Measurements from ENCODE around the gene LOC128125822. TPM values are rescaled to one million over a fixed set of nuclear protein-coding genes. Genes with fewer than 3 reads are reported as not detected.

LOC128125822 gene

DNA sequence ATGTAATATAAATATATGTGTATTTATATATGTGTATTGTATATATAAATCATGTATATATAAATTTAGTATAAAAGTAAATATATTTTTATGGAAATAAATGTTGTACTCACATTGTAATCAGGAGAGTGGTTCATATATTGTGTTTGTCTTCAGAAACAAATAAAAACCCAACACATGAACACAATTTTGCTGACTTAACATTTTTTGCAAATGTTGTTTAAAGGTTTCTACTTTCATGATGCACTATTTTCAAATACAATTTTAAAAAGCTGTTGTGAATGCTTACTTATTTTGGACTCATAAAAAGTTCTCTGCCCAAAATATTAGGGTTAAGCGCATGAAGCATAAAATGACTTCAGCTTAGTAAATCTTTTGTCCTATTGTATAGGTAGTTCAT is 39.3 kb downstream of the LOC128125822 start:
- H3K4me3 Mint-ChIP-seq, result no peak overlapping the region
- H3K4me1 Mint-ChIP-seq, result no peaks in the 10 kb centered on the region
- TF ChIP-seq, protein P1, sequence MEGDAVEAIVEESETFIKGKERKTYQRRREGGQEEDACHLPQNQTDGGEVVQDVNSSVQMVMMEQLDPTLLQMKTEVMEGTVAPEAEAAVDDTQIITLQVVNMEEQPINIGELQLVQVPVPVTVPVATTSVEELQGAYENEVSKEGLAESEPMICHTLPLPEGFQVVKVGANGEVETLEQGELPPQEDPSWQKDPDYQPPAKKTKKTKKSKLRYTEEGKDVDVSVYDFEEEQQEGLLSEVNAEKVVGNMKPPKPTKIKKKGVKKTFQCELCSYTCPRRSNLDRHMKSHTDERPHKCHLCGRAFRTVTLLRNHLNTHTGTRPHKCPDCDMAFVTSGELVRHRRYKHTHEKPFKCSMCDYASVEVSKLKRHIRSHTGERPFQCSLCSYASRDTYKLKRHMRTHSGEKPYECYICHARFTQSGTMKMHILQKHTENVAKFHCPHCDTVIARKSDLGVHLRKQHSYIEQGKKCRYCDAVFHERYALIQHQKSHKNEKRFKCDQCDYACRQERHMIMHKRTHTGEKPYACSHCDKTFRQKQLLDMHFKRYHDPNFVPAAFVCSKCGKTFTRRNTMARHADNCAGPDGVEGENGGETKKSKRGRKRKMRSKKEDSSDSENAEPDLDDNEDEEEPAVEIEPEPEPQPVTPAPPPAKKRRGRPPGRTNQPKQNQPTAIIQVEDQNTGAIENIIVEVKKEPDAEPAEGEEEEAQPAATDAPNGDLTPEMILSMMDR (conservative IDR thresholded peaks at IDR 0.05), result no peak
- DNase-seq (ENCODE audit: low read depth, low spot score), result no peak
- no peaks in the 10 kb centered on the region for H3K27me3 Mint-ChIP-seq (ENCODE audit: low read depth)
- no peak overlapping the region for H3K27ac Mint-ChIP-seq (ENCODE audit: unreplicated experiment)
- no peaks in the 10 kb centered on the region for H3K36me3 Mint-ChIP-seq (ENCODE audit: low read depth)
- H3K9me3 Mint-ChIP-seq, result no peaks in the 10 kb centered on the region

DNA sequence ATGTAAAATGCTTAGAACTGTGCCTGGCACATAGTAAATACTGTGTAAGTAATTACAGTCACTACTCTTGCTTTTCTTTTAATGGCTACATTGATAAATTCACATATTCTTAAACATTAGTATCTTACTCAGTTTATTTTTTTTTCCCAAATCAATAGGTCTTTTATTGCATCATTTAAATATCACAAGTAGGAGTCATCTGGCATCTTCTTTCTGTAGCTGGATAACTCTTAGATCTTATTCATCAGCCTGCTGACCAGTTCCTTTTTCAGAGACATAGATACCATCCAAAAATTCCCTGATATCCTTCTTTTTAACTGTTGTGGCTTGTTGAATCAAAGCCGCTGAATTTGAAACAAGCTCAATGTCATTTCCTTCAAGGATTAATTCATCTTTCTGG is 43.3 kb downstream of the LOC128125822 start:
- no peak for DNase-seq (ENCODE audit: low read depth, low spot score)
- Mint-ChIP-seq H3K4me3 (no peak overlapping the region), H3K9me3 (no peaks in the 10 kb centered on the region), H3K27me3 (ENCODE audit: low read depth) (no peaks in the 10 kb centered on the region), H3K36me3 (ENCODE audit: low read depth) (no peaks in the 10 kb centered on the region), H3K4me1 (no peaks in the 10 kb centered on the region), H3K27ac (ENCODE audit: unreplicated experiment) (no peak overlapping the region)
- TF ChIP-seq, protein P1 (conservative IDR thresholded peaks at IDR 0.05), result no peak

Other genes starting within 250 kb of the LOC128125822 start
- 78.1 and 79.9 TPM in 2 replicates for gene PTP4A1, start within 50 bp of the LOC128125822 start, total RNA-seq
- 46.2 and 48.1 TPM in 2 replicates for gene PHF3, start 63.3 kb downstream of the LOC128125822 start, total RNA-seq

Measured in neural crest cell (in vitro differentiated cells).